ENCODE measurements around the gene PMEPA1. TPM values are rescaled to one million over a fixed set of nuclear protein-coding genes. Genes with fewer than 3 reads are reported as not detected.

Gene PMEPA1
- total and polyA plus RNA-seq, 4 donors: 0.61 to 1.5 (median 1.1) TPM

DNA sequence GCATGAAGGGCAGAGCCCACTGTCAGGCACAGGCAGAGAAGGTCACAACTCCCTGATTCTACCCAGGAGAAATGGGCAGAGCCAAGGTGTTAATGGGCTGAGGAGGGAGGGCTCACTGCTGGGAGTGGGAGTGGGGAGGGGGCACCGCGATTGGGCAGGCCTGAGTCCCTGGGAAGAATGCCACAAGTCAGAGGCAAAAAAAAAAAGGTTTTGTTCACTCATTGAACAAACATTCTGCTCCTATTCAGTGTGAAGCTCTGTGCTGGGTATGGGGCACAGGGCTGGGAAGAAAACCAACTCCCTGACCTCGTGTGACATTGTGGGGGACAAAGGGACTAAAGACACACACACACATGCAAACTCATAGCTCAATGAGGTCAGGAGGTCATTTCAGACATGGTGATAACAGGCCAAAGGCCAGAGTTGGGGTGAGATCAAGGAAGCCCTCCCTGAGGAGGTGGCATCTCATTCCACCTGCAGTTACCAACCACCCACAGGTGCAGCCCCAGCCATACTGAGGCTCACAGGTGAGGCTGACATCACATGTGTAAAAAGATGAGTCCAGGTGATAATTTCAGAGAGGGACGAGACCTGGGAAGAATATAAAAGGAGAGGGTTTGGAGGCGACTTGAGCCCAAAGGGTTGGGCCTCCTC is 3.2 kb upstream of the PMEPA1 start:
- no peak for DNase-seq (ENCODE audit: low spot score)
- peaks cover 0 to 11% (median 8%) of the 10 kb centered on the region in 4 donors for H3K4me1 ChIP-seq (ENCODE audit: control insufficient read depth in 4 of 4, insufficient read depth in 4 of 4, low read length in 3 of 4)
- H3K9me3 ChIP-seq (ENCODE audit: control insufficient read depth in 4 of 4, low read length in 3 of 4): no peaks in the 10 kb centered on the region
- no peak overlapping the region for H3K4me3 ChIP-seq (ENCODE audit: low read depth in 1 of 3, low read length in 3 of 3)
- WGBS: 56% methylated on average over 5 of the region's 5 CpGs
- no peaks in the 10 kb centered on the region for H3K36me3 ChIP-seq (ENCODE audit: control insufficient read depth in 4 of 4, insufficient read depth in 3 of 4, low read depth in 1 of 4, low read length in 3 of 4)
- H3K27ac ChIP-seq (ENCODE audit: low read depth in 1 of 2, low read length in 2 of 2): no peak overlapping the region
- TF ChIP-seq, protein P1, sequence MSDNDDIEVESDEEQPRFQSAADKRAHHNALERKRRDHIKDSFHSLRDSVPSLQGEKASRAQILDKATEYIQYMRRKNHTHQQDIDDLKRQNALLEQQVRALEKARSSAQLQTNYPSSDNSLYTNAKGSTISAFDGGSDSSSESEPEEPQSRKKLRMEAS (IDR thresholded peaks at IDR 0.05): no peak
- TF ChIP-seq REST (IDR thresholded peaks at IDR 0.05): no peak
- no peak for TF ChIP-seq NR2F2 (IDR thresholded peaks at IDR 0.05)
- no peak for TF ChIP-seq FOXA1 (IDR thresholded peaks at IDR 0.05)
- no peak for TF ChIP-seq JUND (IDR thresholded peaks at IDR 0.05)
- TF ChIP-seq HNF4A (conservative IDR thresholded peaks at IDR 0.05): no peak
- TF ChIP-seq ATF3 (IDR thresholded peaks at IDR 0.05): no peak
- TF ChIP-seq GABPA (IDR thresholded peaks at IDR 0.05 in 1 of 2, conservative IDR thresholded peaks at IDR 0.05 in 1 of 2): no peak
- no peak for TF ChIP-seq YY1 (IDR thresholded peaks at IDR 0.05)
- TF ChIP-seq RAD21 (IDR thresholded peaks at IDR 0.05): no peak
- TF ChIP-seq RXRA (IDR thresholded peaks at IDR 0.05): no peak
- no peak for TF ChIP-seq CTCF (IDR thresholded peaks at IDR 0.05; ENCODE audit: low read depth, low read length, missing input control)
- TF ChIP-seq, protein P2, sequence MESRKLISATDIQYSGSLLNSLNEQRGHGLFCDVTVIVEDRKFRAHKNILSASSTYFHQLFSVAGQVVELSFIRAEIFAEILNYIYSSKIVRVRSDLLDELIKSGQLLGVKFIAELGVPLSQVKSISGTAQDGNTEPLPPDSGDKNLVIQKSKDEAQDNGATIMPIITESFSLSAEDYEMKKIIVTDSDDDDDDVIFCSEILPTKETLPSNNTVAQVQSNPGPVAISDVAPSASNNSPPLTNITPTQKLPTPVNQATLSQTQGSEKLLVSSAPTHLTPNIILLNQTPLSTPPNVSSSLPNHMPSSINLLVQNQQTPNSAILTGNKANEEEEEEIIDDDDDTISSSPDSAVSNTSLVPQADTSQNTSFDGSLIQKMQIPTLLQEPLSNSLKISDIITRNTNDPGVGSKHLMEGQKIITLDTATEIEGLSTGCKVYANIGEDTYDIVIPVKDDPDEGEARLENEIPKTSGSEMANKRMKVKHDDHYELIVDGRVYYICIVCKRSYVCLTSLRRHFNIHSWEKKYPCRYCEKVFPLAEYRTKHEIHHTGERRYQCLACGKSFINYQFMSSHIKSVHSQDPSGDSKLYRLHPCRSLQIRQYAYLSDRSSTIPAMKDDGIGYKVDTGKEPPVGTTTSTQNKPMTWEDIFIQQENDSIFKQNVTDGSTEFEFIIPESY (IDR thresholded peaks at IDR 0.05): no peak
- TF ChIP-seq SP1 (IDR thresholded peaks at IDR 0.05): no peak
- no peak for TF ChIP-seq FOXA2 (IDR thresholded peaks at IDR 0.05)
- H3K27me3 ChIP-seq (ENCODE audit: control insufficient read depth in 4 of 4, insufficient read depth in 4 of 4, low read length in 3 of 4): peaks cover 0 to 15% (median 4%) of the 10 kb centered on the region in 4 donors
- H3K9ac ChIP-seq (ENCODE audit: low read depth in 1 of 2, low read length in 2 of 2): no peak overlapping the region

- Histone ChIP-seq H3K4me1 (ENCODE audit: control insufficient read depth in 4 of 4, insufficient read depth in 4 of 4, low read length in 3 of 4) (peaks cover 0 to 11% (median 8%) of the 10 kb centered on the region in 4 donors), H3K9ac (ENCODE audit: low read depth in 1 of 2, low read length in 2 of 2) (no peak overlapping the region), H3K9me3 (ENCODE audit: control insufficient read depth in 4 of 4, low read length in 3 of 4) (no peaks in the 10 kb centered on the region), H3K27me3 (ENCODE audit: control insufficient read depth in 4 of 4, insufficient read depth in 4 of 4, low read length in 3 of 4) (peaks cover 0 to 18% (median 4%) of the 10 kb centered on the region in 4 donors), H3K27ac (ENCODE audit: low read depth in 1 of 2, low read length in 2 of 2) (no peak overlapping the region), H3K4me3 (ENCODE audit: low read depth in 1 of 3, low read length in 3 of 3) (no peak overlapping the region), H3K36me3 (ENCODE audit: control insufficient read depth in 4 of 4, insufficient read depth in 3 of 4, low read depth in 1 of 4, low read length in 3 of 4) (no peaks in the 10 kb centered on the region)
- 75% methylated on average over 9 of the region's 9 CpGs for WGBS
- no peak for DNase-seq (ENCODE audit: low spot score)
- no peak for TF ChIP-seq EGR1 (IDR thresholded peaks at IDR 0.05; ENCODE audit: low read depth in 2 of 2)
- TF ChIP-seq, protein P1 (IDR thresholded peaks at IDR 0.05): no peak
- TF ChIP-seq RAD21 (IDR thresholded peaks at IDR 0.05): no peak
- TF ChIP-seq YY1 (IDR thresholded peaks at IDR 0.05): no peak
- TF ChIP-seq SP1 (IDR thresholded peaks at IDR 0.05): no peak
- TF ChIP-seq RXRA (IDR thresholded peaks at IDR 0.05): no peak
- TF ChIP-seq HNF4A (conservative IDR thresholded peaks at IDR 0.05): no peak
- no peak for TF ChIP-seq HNF4G (IDR thresholded peaks at IDR 0.05)
- TF ChIP-seq GABPA (IDR thresholded peaks at IDR 0.05 in 1 of 2, conservative IDR thresholded peaks at IDR 0.05 in 1 of 2): no peak
- TF ChIP-seq NR2F2 (IDR thresholded peaks at IDR 0.05): no peak
- TF ChIP-seq FOXA2 (IDR thresholded peaks at IDR 0.05): no peak
- no peak for TF ChIP-seq ATF3 (IDR thresholded peaks at IDR 0.05)
- TF ChIP-seq FOXA1 (IDR thresholded peaks at IDR 0.05): no peak
- no peak for TF ChIP-seq TAF1 (conservative IDR thresholded peaks at IDR 0.05)
- TF ChIP-seq JUND (IDR thresholded peaks at IDR 0.05): no peak
- no peak for TF ChIP-seq CTCF (IDR thresholded peaks at IDR 0.05; ENCODE audit: low read depth, low read length, missing input control)
Measured at GRCh38 chr20:57712341-57712740, 2.5 kb upstream of the PMEPA1 start.
